PC-9 (cell line): ENCODE measurements around the gene TCF4. TPM values are rescaled to one million over a fixed set of nuclear protein-coding genes. Genes with fewer than 3 reads are reported as not detected.

Source experiments
- BruUV-seq: library from RNA; stranded (reverse); fragments of 400-500 nt; replicated peaks from 2 replicates; lab custom pipeline; 2021; lab: Mats Ljungman, UMichigan
- CTCF ChIA-PET: fragments of 300-600 bp; sonication (Branson Sonifier 250); formaldehyde crosslinking; loops from one replicate; lab custom pipeline; 2022; ENCODE audit warnings: antibody characterized with exemption; lab: Charles Lee
- POLR2A ChIA-PET: fragments of 300-600 bp; sonication (Branson Sonifier 250); formaldehyde crosslinking; loops from one replicate; lab custom pipeline; 2022; ENCODE audit warnings: antibody characterized with exemption; ENCODE audit not compliant: unreplicated experiment; lab: Charles Lee
- DNase-seq, 2 experiments: peaks; one replicate each; pipeline versions ENCODE4 v3.0.0 to v3.0.0-alpha.2; 2015 to 2022; ENCODE audit warnings: mixed read lengths in 1 of 2
- H2AFZ ChIP-seq: fragments of 200-600 bp; sonication (generic); 2 replicates; pipeline ENCODE4 v1.8.1; 2017; ENCODE audit warnings: antibody characterized with exemption
- H3F3A ChIP-seq: fragments of 200-600 bp; sonication (generic); 2 replicates; pipeline ENCODE4 v1.8.1; 2017; ENCODE audit warnings: antibody characterized with exemption, mild to moderate bottlenecking, low read depth; ENCODE audit not compliant: insufficient read depth
- H3K27ac ChIP-seq: fragments of 200-600 bp; sonication (generic); 2 replicates; pipeline ENCODE4 v1.6.1; 2016; ENCODE audit warnings: mixed run types
- H3K27me3 ChIP-seq: fragments of 200-600 bp; sonication (generic); 2 replicates; pipeline ENCODE4 v1.6.1; 2016; ENCODE audit warnings: low read depth, mixed run types; ENCODE audit not compliant: insufficient read depth
- H3K36me3 ChIP-seq: fragments of 200-600 bp; sonication (generic); 2 replicates; pipeline ENCODE4 v1.6.1; 2016; ENCODE audit warnings: low read depth, mixed run types
- H3K4me1 ChIP-seq: fragments of 200-600 bp; sonication (generic); replicated peaks from 2 replicates; pipeline ENCODE4 v1.6.1; 2016; ENCODE audit warnings: mixed run types; ENCODE audit not compliant: insufficient read depth
- H3K4me2 ChIP-seq: fragments of 200-600 bp; sonication (generic); 2 replicates; pipeline ENCODE4 v1.6.1; 2017; ENCODE audit warnings: mixed run types
- H3K4me3 ChIP-seq: fragments of 200-600 bp; sonication (generic); 2 replicates; pipeline ENCODE4 v1.6.1; 2016; ENCODE audit warnings: mixed run types
- H3K79me2 ChIP-seq: fragments of 200-600 bp; sonication (generic); 2 replicates; pipeline ENCODE4 v1.6.1; 2017; ENCODE audit warnings: low read depth, mixed run types
- H3K9me2 ChIP-seq: fragments of 200-600 bp; sonication (generic); 2 replicates; pipeline ENCODE4 v1.8.1; 2017; ENCODE audit warnings: mild to moderate bottlenecking; ENCODE audit not compliant: insufficient read depth
- H3K9me3 ChIP-seq: fragments of 200-600 bp; sonication (generic); 2 replicates; pipeline ENCODE4 v1.8.1; 2016; ENCODE audit warnings: low read depth; ENCODE audit not compliant: insufficient read depth
- H4K20me1 ChIP-seq: fragments of 200-600 bp; sonication (generic); 2 replicates; pipeline ENCODE4 v1.8.1; 2017; ENCODE audit not compliant: insufficient read depth
- CTCF ChIP-seq: fragments of 200-600 bp; sonication (generic); conservative IDR thresholded peaks from 2 replicates; pipeline ENCODE4 v1.6.1; 2017; ENCODE audit warnings: mixed run types, antibody characterized with exemption, mild to moderate bottlenecking, moderate library complexity
- EZH2 ChIP-seq: fragments of 200-600 bp; sonication (generic); IDR thresholded peaks from 2 replicates; pipeline ENCODE4 v1.8.0; 2017; ENCODE audit warnings: antibody characterized with exemption, low read depth
- intact Hi-C: fragments of 100-400 bp; cut with micrococcal nuclease; formaldehyde crosslinking; loops from one replicate; pipeline ENCODE4 v1.10.0; 2022; ENCODE audit not compliant: unreplicated experiment
- total RNA-seq: library from RNA; stranded (reverse); gene quantifications from 2 replicates; pipeline ENCODE4 v1.2.3, GENCODE V29; 2021

Gene TCF4
- total RNA-seq, 1 experiment from 2014 or later, result 0.74 TPM

DNA sequence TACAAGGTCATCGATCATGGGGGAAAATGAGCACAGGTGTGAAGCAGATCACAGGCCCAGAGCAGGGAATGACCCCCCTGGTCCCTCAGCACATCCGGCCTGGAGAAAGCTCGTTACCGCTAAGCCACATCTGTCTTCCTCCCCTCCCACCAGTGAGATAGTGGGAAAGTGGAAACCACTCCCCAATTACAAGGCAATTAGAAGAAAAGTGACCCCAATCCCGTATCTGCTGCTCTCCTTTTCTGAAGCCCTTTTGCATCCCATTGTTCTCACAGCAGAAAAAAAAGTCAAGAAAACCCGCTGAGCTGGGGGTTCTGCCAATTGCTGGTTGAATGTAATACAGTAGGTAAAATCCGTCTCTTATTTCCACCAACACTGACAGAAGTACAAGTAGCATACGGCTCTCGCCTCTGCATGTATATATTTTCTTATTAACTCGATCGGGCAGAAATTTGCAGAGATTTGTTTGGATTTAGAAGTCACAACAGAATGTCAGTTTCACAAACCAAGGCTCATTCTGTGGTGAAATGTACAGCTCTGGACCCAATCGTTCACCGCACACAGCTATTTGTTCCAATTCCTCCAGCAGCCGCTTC, 287.0 kb downstream of the TCF4 start:
- ChIA-PET CTCF (no interaction called here), POLR2A (no interaction called here)
- Histone ChIP-seq H3K9me2 (no peaks in the 10 kb centered on the region), H3K36me3 (no peaks in the 10 kb centered on the region), H3F3A (no peaks in the 10 kb centered on the region), H3K27me3 (no peaks in the 10 kb centered on the region), H3K27ac (no peak overlapping the region), H2AFZ (no peak overlapping the region), H3K4me3 (no peak overlapping the region), H3K4me1 (no peaks in the 10 kb centered on the region), H3K9me3 (no peaks in the 10 kb centered on the region), H3K4me2 (no peak overlapping the region), H3K79me2 (no peaks in the 10 kb centered on the region), H4K20me1 (no peaks in the 10 kb centered on the region)
- BruUV-seq, result no TSS peak
- intact Hi-C loops, result no loop called here
- TF ChIP-seq CTCF (no peak), EZH2 (no peak)
- no peak for DNase-seq

DNA sequence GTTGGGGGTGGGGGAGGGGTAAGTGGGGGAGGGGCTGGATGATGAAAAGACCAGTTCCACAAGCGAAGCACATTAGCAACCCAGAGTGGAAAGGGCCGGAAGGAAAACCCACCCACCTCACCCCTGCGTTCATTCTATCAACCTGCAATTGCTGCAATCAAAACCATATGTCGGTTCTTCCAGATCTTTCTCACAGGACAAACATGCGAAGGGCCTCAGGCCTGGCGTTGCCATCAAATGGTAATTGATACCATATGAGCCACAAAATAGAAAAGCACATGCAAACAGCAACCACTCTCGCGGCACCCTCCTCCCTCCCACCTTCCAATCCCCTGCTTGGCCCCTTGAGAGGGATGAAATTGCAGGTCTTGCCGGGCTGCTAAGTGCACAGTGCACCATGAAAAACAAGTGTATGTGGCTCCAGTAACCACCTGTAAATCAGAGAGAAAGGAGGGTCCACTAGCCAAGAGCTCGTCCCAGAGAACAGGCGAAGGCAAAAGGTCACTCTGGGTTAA, 287.5 kb downstream of the TCF4 start:
- no peaks in the 10 kb centered on the region for H3K9me2 ChIP-seq

GRCh38 chr18:55296778-55297177, 291.2 kb downstream of the TCF4 start:
- H3K79me2 ChIP-seq, result no peaks in the 10 kb centered on the region

More for the DNA sequence above, 287.5 kb downstream of the TCF4 start:
- BruUV-seq, result no TSS peak
- H3K9me3 ChIP-seq, result no peaks in the 10 kb centered on the region
- no peak overlapping the region for H3K4me3 ChIP-seq
- H3K27me3 ChIP-seq, result no peaks in the 10 kb centered on the region
- no peak for DNase-seq
- no peaks in the 10 kb centered on the region for H3K4me1 ChIP-seq
- no peaks in the 10 kb centered on the region for H4K20me1 ChIP-seq
- intact Hi-C loops, result no loop called here
- H3K27ac ChIP-seq, result no peak overlapping the region
- ChIA-PET POLR2A (no interaction called here), CTCF (no interaction called here)
- no peak overlapping the region for H3K4me2 ChIP-seq
- no peaks in the 10 kb centered on the region for H3K36me3 ChIP-seq
- H3F3A ChIP-seq, result no peaks in the 10 kb centered on the region
- TF ChIP-seq EZH2 (no peak), CTCF (no peak)
- no peaks in the 10 kb centered on the region for H3K79me2 ChIP-seq
- H2AFZ ChIP-seq, result no peak overlapping the region

More at GRCh38 chr18:55296778-55297177, 291.2 kb downstream of the TCF4 start:
- no peaks in the 10 kb centered on the region for H3K36me3 ChIP-seq
- H3K27me3 ChIP-seq, result no peaks in the 10 kb centered on the region
- ChIA-PET CTCF (no interaction called here), POLR2A (no interaction called here)
- H3K4me1 ChIP-seq, result no peaks in the 10 kb centered on the region
- no peaks in the 10 kb centered on the region for H3K9me2 ChIP-seq
- intact Hi-C loops, result no loop called here
- no peak overlapping the region for H3K4me3 ChIP-seq
- H3K4me2 ChIP-seq, result no peak overlapping the region
- no peaks in the 10 kb centered on the region for H4K20me1 ChIP-seq
- no peaks in the 10 kb centered on the region for H3K9me3 ChIP-seq
- H3K27ac ChIP-seq, result no peak overlapping the region
- TF ChIP-seq EZH2, result no peak
- no peak for TF ChIP-seq CTCF
- H2AFZ ChIP-seq, result no peak overlapping the region
- no TSS peak for BruUV-seq
- H3F3A ChIP-seq, result no peaks in the 10 kb centered on the region
- DNase-seq, result no peak
